PC-9 (cell line): ENCODE measurements around the gene C3orf70. TPM values are rescaled to one million over a fixed set of nuclear protein-coding genes. Genes with fewer than 3 reads are reported as not detected.

Experiments
- BruUV-seq: library from RNA; stranded (reverse); fragments of 400-500 nt; replicated peaks from 2 replicates; lab custom pipeline; 2021; lab: Mats Ljungman, UMichigan
- CTCF ChIA-PET: fragments of 300-600 bp; sonication (Branson Sonifier 250); formaldehyde crosslinking; loops from one replicate; lab custom pipeline; 2022; ENCODE audit warnings: antibody characterized with exemption; lab: Charles Lee
- POLR2A ChIA-PET: fragments of 300-600 bp; sonication (Branson Sonifier 250); formaldehyde crosslinking; loops from one replicate; lab custom pipeline; 2022; ENCODE audit warnings: antibody characterized with exemption; ENCODE audit not compliant: unreplicated experiment; lab: Charles Lee
- DNase-seq, 2 experiments: peaks; one replicate each; pipeline versions ENCODE4 v3.0.0 to v3.0.0-alpha.2; 2015 to 2022; ENCODE audit warnings: mixed read lengths in 1 of 2
- H2AFZ ChIP-seq: fragments of 200-600 bp; sonication (generic); 2 replicates; pipeline ENCODE4 v1.8.1; 2017; ENCODE audit warnings: antibody characterized with exemption
- H3F3A ChIP-seq: fragments of 200-600 bp; sonication (generic); 2 replicates; pipeline ENCODE4 v1.8.1; 2017; ENCODE audit warnings: antibody characterized with exemption, mild to moderate bottlenecking, low read depth; ENCODE audit not compliant: insufficient read depth
- H3K27ac ChIP-seq: fragments of 200-600 bp; sonication (generic); 2 replicates; pipeline ENCODE4 v1.6.1; 2016; ENCODE audit warnings: mixed run types
- H3K27me3 ChIP-seq: fragments of 200-600 bp; sonication (generic); 2 replicates; pipeline ENCODE4 v1.6.1; 2016; ENCODE audit warnings: low read depth, mixed run types; ENCODE audit not compliant: insufficient read depth
- H3K36me3 ChIP-seq: fragments of 200-600 bp; sonication (generic); 2 replicates; pipeline ENCODE4 v1.6.1; 2016; ENCODE audit warnings: low read depth, mixed run types
- H3K4me1 ChIP-seq: fragments of 200-600 bp; sonication (generic); replicated peaks from 2 replicates; pipeline ENCODE4 v1.6.1; 2016; ENCODE audit warnings: mixed run types; ENCODE audit not compliant: insufficient read depth
- H3K4me2 ChIP-seq: fragments of 200-600 bp; sonication (generic); 2 replicates; pipeline ENCODE4 v1.6.1; 2017; ENCODE audit warnings: mixed run types
- H3K4me3 ChIP-seq: fragments of 200-600 bp; sonication (generic); 2 replicates; pipeline ENCODE4 v1.6.1; 2016; ENCODE audit warnings: mixed run types
- H3K79me2 ChIP-seq: fragments of 200-600 bp; sonication (generic); 2 replicates; pipeline ENCODE4 v1.6.1; 2017; ENCODE audit warnings: low read depth, mixed run types
- H3K9me2 ChIP-seq: fragments of 200-600 bp; sonication (generic); 2 replicates; pipeline ENCODE4 v1.8.1; 2017; ENCODE audit warnings: mild to moderate bottlenecking; ENCODE audit not compliant: insufficient read depth
- H3K9me3 ChIP-seq: fragments of 200-600 bp; sonication (generic); 2 replicates; pipeline ENCODE4 v1.8.1; 2016; ENCODE audit warnings: low read depth; ENCODE audit not compliant: insufficient read depth
- H4K20me1 ChIP-seq: fragments of 200-600 bp; sonication (generic); 2 replicates; pipeline ENCODE4 v1.8.1; 2017; ENCODE audit not compliant: insufficient read depth
- CTCF ChIP-seq: fragments of 200-600 bp; sonication (generic); conservative IDR thresholded peaks from 2 replicates; pipeline ENCODE4 v1.6.1; 2017; ENCODE audit warnings: mixed run types, antibody characterized with exemption, mild to moderate bottlenecking, moderate library complexity
- EZH2 ChIP-seq: fragments of 200-600 bp; sonication (generic); IDR thresholded peaks from 2 replicates; pipeline ENCODE4 v1.8.0; 2017; ENCODE audit warnings: antibody characterized with exemption, low read depth
- intact Hi-C: fragments of 100-400 bp; cut with micrococcal nuclease; formaldehyde crosslinking; loops from one replicate; pipeline ENCODE4 v1.10.0; 2022; ENCODE audit not compliant: unreplicated experiment
- total RNA-seq: library from RNA; stranded (reverse); gene quantifications from 2 replicates; pipeline ENCODE4 v1.2.3, GENCODE V29; 2021

C3orf70 gene
- total RNA-seq, 1 experiment from 2014 or later = not detected

- peak in 1 of 2 experiments; percentile 16 for DNase-seq
- ChIA-PET POLR2A (no interaction called here), CTCF (no interaction called here)
- Histone ChIP-seq H3F3A (no peaks in the 10 kb centered on the region), H3K9me3 (no peaks in the 10 kb centered on the region), H3K4me3 (no peak overlapping the region), H3K36me3 (no peaks in the 10 kb centered on the region), H3K9me2 (no peaks in the 10 kb centered on the region), H2AFZ (no peak overlapping the region), H3K27me3 (peaks cover 15% of the 10 kb centered on the region; the same call in 1 of the 2 replicates), H4K20me1 (no peaks in the 10 kb centered on the region), H3K27ac (no peak overlapping the region), H3K79me2 (no peaks in the 10 kb centered on the region), H3K4me1 (no peaks in the 10 kb centered on the region), H3K4me2 (no peak overlapping the region)
- BruUV-seq = no TSS peak
- TF ChIP-seq EZH2 (no peak), CTCF (no peak)
- intact Hi-C loops = no loop called here
Observed at GRCh38 chr3:185067173-185067572, 85.7 kb downstream of the C3orf70 start.

- no peaks in the 10 kb centered on the region for H3K79me2 ChIP-seq
- no peaks in the 10 kb centered on the region for H4K20me1 ChIP-seq
- no peaks in the 10 kb centered on the region for H3K4me1 ChIP-seq
- H3K27me3 ChIP-seq = 0 out of 2 replicates have a peak, but pooled peaks cover 15% of the 10 kb centered on the region
- no TSS peak for BruUV-seq
- CTCF ChIA-PET = no interaction called here
- TF ChIP-seq EZH2 (no peak), CTCF (no peak)
- H3K27ac ChIP-seq = no peak overlapping the region
- no peak for DNase-seq
- intact Hi-C loops = no loop called here
- no peaks in the 10 kb centered on the region for H3K9me2 ChIP-seq
- no peaks in the 10 kb centered on the region for H3K36me3 ChIP-seq
- POLR2A ChIA-PET = no interaction called here
- no peak overlapping the region for H2AFZ ChIP-seq
- H3K9me3 ChIP-seq = no peaks in the 10 kb centered on the region
- no peaks in the 10 kb centered on the region for H3F3A ChIP-seq
- H3K4me2 ChIP-seq = no peak overlapping the region
- no peak overlapping the region for H3K4me3 ChIP-seq
Observed at GRCh38 chr3:185066251-185066650, 86.6 kb downstream of the C3orf70 start.

- 0 out of 2 replicates have a peak, but pooled peaks cover 15% of the 10 kb centered on the region for H3K27me3 ChIP-seq
- H4K20me1 ChIP-seq = no peaks in the 10 kb centered on the region
- H3K4me3 ChIP-seq = no peak overlapping the region
- ChIA-PET CTCF (no interaction called here), POLR2A (no interaction called here)
- H3K4me1 ChIP-seq = no peaks in the 10 kb centered on the region
- no peak overlapping the region for H3K4me2 ChIP-seq
- H3K27ac ChIP-seq = no peak overlapping the region
- TF ChIP-seq CTCF = no peak
- no peaks in the 10 kb centered on the region for H3K36me3 ChIP-seq
- 0 out of 2 replicates have a peak, but pooled peaks cover 5% of the 10 kb centered on the region for H3K9me3 ChIP-seq
- no peaks in the 10 kb centered on the region for H3K9me2 ChIP-seq
- H3K79me2 ChIP-seq = no peaks in the 10 kb centered on the region
- no TSS peak for BruUV-seq
- no peaks in the 10 kb centered on the region for H3F3A ChIP-seq
- intact Hi-C loops = no loop called here
- DNase-seq = no peak
- no peak overlapping the region for H2AFZ ChIP-seq
Observed at GRCh38 chr3:185065059-185065458, 87.8 kb downstream of the C3orf70 start.
